CD4-positive, alpha-beta T cell treated with Interleukin-2 at 100 ng/mL for 4 hours (primary cell): ENCODE results near the gene FBXW8.

Experiments used
- DNase-seq: peaks from one replicate; pipeline ENCODE4 v3.0.0-alpha.2; 2020; ENCODE audit warnings: low spot score

The FBXW8 gene

GRCh38 chr12:117076410-117077372 lies 165.9 kb downstream of the FBXW8 start:
- no peak for DNase-seq

- no peak for DNase-seq
These were observed 168.7 kb downstream of the FBXW8 start for GRCh38 chr12:117079487-117079886.

- DNase-seq, result no peak
These were observed 170.0 kb downstream of the FBXW8 start for GRCh38 chr12:117080661-117081144.
